GM12878 (cell line): Measurements from ENCODE around the gene TRPM8. TPM values are rescaled to one million over a fixed set of nuclear protein-coding genes. Genes with fewer than 3 reads are reported as not detected.

Experiments used
- ATAC-seq: fragments of 200-7000 bp; cut with Tn5 transposase; 3 replicates; pipeline ENCODE4 v1.9.1; 2020; ENCODE audit warnings: mild to moderate bottlenecking, moderate library complexity
- Bru-seq: library from RNA; stranded (reverse); fragments of 400-500 nt; gene quantifications from one replicate; lab custom pipeline; 2021; lab: Mats Ljungman, UMichigan
- BruChase-seq, 2 experiments: library from RNA; stranded (reverse); fragments of 400-500 nt; gene quantifications; one replicate each; lab custom pipeline; 2021; lab: Mats Ljungman, UMichigan
- BruUV-seq: library from RNA; stranded (reverse); fragments of 400-500 nt; replicated peaks from 2 replicates; lab custom pipeline; 2021; lab: Mats Ljungman, UMichigan
- CTCF ChIA-PET: fragments of 300-600 bp; sonication (Branson Sonifier 250); formaldehyde crosslinking; extraction: SDS; loops from one replicate; lab custom pipeline; 2021; ENCODE audit warnings: inconsistent platforms; lab: Yijun Ruan, JAX
- POLR2A ChIA-PET: fragments of 350-600 bp; formaldehyde crosslinking; extraction: SDS; loops from one replicate; lab custom pipeline; 2021; ENCODE audit warnings: inconsistent platforms; lab: Charles Lee
- RAD21 ChIA-PET: fragments of 300-600 bp; sonication (Branson Sonifier 250); formaldehyde crosslinking; loops from one replicate; lab custom pipeline; 2023; ENCODE audit warnings: antibody characterized with exemption; ENCODE audit not compliant: unreplicated experiment; lab: Charles Lee
- SMC1A ChIA-PET: fragments of 300-600 bp; sonication (Branson Sonifier 250); formaldehyde crosslinking; loops from one replicate; lab custom pipeline; 2023; ENCODE audit not compliant: unreplicated experiment, uncharacterized antibody; lab: Charles Lee
- DNase-seq: peaks from one replicate; pipeline ENCODE4 v3.0.0-alpha.2; 2011; ENCODE audit warnings: low read depth, low spot score
- FAIRE-seq: peaks from 3 replicates; lab custom pipeline; 2011; peaks lifted over from hg19 to GRCh38; lab: Jason Lieb, UNC
- H2AFZ ChIP-seq: 2 replicates; pipeline ENCODE4 v1.6.0; 2011; ENCODE audit warnings: low read depth, low read length, control low read depth; ENCODE audit not compliant: control insufficient read depth
- H3K27ac ChIP-seq: 2 replicates; pipeline ENCODE4 v1.5.1; 2011; ENCODE audit warnings: control low read depth; ENCODE audit not compliant: control insufficient read depth, insufficient read depth
- H3K27me3 ChIP-seq, 2 experiments: replicated peaks in 1 of 2; 2 replicates each; pipeline versions ENCODE4 v1.6.0 to v1.6.1; 2011; ENCODE audit warnings: low read length in 1 of 2; ENCODE audit not compliant: control insufficient read depth in 2 of 2, insufficient read depth in 2 of 2
- H3K36me3 ChIP-seq, 2 experiments: 2 replicates each; pipeline ENCODE4 v1.5.1; 2011; ENCODE audit warnings: low read length in 1 of 2; ENCODE audit not compliant: control insufficient read depth in 2 of 2, insufficient read depth in 2 of 2
- H3K4me1 ChIP-seq: 2 replicates; pipeline ENCODE4 v1.6.1; 2011; ENCODE audit warnings: mild to moderate bottlenecking, low read length, moderate library complexity, mixed read lengths; ENCODE audit not compliant: control insufficient read depth, insufficient read depth
- H3K4me2 ChIP-seq: 2 replicates; pipeline ENCODE4 v1.6.0; 2011; ENCODE audit warnings: control low read depth; ENCODE audit not compliant: control insufficient read depth, insufficient read depth
- H3K4me3 ChIP-seq: fragments of 200-600 bp; sonication (generic); 2 replicates; pipeline ENCODE4 v1.5.1; 2016
- H3K79me2 ChIP-seq: 2 replicates; pipeline ENCODE4 v1.6.0; 2011; ENCODE audit warnings: low read length; ENCODE audit not compliant: control insufficient read depth, insufficient read depth
- H3K9ac ChIP-seq: 2 replicates; pipeline ENCODE4 v1.8.0; 2011; ENCODE audit warnings: low read length, control low read depth, mixed read lengths; ENCODE audit not compliant: control insufficient read depth, insufficient read depth
- H3K9me3 ChIP-seq: replicated peaks from 3 replicates; pipeline ENCODE4 v1.5.1; 2011; ENCODE audit warnings: mild to moderate bottlenecking, low read length; ENCODE audit not compliant: control insufficient read depth, insufficient read depth
- H4K20me1 ChIP-seq: 2 replicates; pipeline ENCODE4 v1.6.0; 2011; ENCODE audit not compliant: control insufficient read depth, insufficient read depth
- ATF3 ChIP-seq: IDR thresholded peaks from 2 replicates; pipeline ENCODE4 v1.6.1; 2011; ENCODE audit warnings: low read depth, mild to moderate bottlenecking, low read length, moderate library complexity, borderline replicate concordance; ENCODE audit errors: extremely low read depth
- CHD1 ChIP-seq: IDR thresholded peaks from 2 replicates; pipeline ENCODE4 v1.6.1; 2012; ENCODE audit warnings: low read depth, low read length, improper control_type of control experiment
- E2F8 ChIP-seq: fragments of 450-650 bp; IDR thresholded peaks from 2 replicates; pipeline ENCODE4 v1.6.1; 2018; ENCODE audit warnings: mild to moderate bottlenecking, low read depth, moderate library complexity; ENCODE audit not compliant: partially characterized antibody
- EP300 ChIP-seq, 2 experiments: fragments of 150-350 bp in 1 of 2; IDR thresholded peaks; 2 replicates each; pipeline ENCODE4 v1.6.1; 2011 to 2012; ENCODE audit warnings: low read depth in 2 of 2, low read length in 2 of 2, borderline replicate concordance in 1 of 2, improper control_type of control experiment in 1 of 2, inconsistent platforms in 1 of 2; ENCODE audit not compliant: control insufficient read depth in 1 of 2
- GABPA ChIP-seq: IDR thresholded peaks from 2 replicates; pipeline ENCODE4 v1.6.1; 2014; ENCODE audit warnings: antibody characterized with exemption, low read depth, mild to moderate bottlenecking, inconsistent platforms
- HDAC2 ChIP-seq: fragments of 200-600 bp; sonication (generic); IDR thresholded peaks from 2 replicates; pipeline ENCODE4 v1.6.1; 2017
- IKZF2 ChIP-seq, 2 experiments: fragments of 450-650 bp; IDR thresholded peaks; 2 replicates each; pipeline ENCODE4 v1.6.1; 2017; ENCODE audit warnings: mild to moderate bottlenecking in 2 of 2, moderate library complexity in 2 of 2
- KAT2A ChIP-seq: conservative IDR thresholded peaks from 2 replicates; pipeline ENCODE4 v1.6.1; 2011; ENCODE audit warnings: low read depth, low read length; ENCODE audit not compliant: control insufficient read depth
- SIN3A ChIP-seq: IDR thresholded peaks from 2 replicates; pipeline ENCODE4 v1.6.1; 2012; ENCODE audit warnings: low read depth, low read length, improper control_type of control experiment
- SREBF1 ChIP-seq: IDR thresholded peaks from 2 replicates; pipeline ENCODE4 v1.6.1; 2012; ENCODE audit warnings: mild to moderate bottlenecking, low read length
- SREBF2 ChIP-seq: IDR thresholded peaks from 2 replicates; pipeline ENCODE4 v1.6.1; 2012; ENCODE audit warnings: mild to moderate bottlenecking, low read length
- USF2 ChIP-seq: IDR thresholded peaks from 2 replicates; pipeline ENCODE4 v1.6.1; 2011; ENCODE audit warnings: low read depth, low read length, improper control_type of control experiment, borderline replicate concordance
- ZBTB33 ChIP-seq: fragments of 450-650 bp; IDR thresholded peaks from 2 replicates; pipeline ENCODE4 v1.6.1; 2017; ENCODE audit warnings: mild to moderate bottlenecking
- ZNF217 ChIP-seq: fragments of 450-650 bp; IDR thresholded peaks from 2 replicates; pipeline ENCODE4 v1.6.1; 2017; ENCODE audit warnings: antibody characterized with exemption, mild to moderate bottlenecking
- WGBS: methylation state at CpG from one replicate; pipeline ENCODE4 v1.1.6; 2016; ENCODE audit warnings: low lambda C conversion rate; ENCODE audit not compliant: insufficient replicate concordance, insufficient coverage; ENCODE audit errors: missing lambda C conversion rate; 5-methylcytosine and 5-hydroxymethylcytosine counted together
- in situ Hi-C: fragments of 300-500 bp; cut with MboI; formaldehyde crosslinking; loops from 9 replicates; pipeline ENCODE4 v1.14.3; 2018; ENCODE audit warnings: mixed read lengths
- intact Hi-C: fragments of 100-400 bp; cut with micrococcal nuclease; formaldehyde crosslinking; loops from one replicate; pipeline ENCODE4 v1.14.2; 2022; ENCODE audit not compliant: unreplicated experiment
- long read RNA-seq, 2 experiments: library from polyadenylated mRNA; unstranded; transcript quantifications; one replicate each; pipeline ENCODE4 v2.0.0, GENCODE V29; 2019 to 2020
- polyA minus RNA-seq, 3 experiments: library from RNA; depleted of rRNA, polyadenylated mRNA; stranded (reverse); fragments of >200 nt; gene quantifications; 2 replicates each; pipeline ENCODE4 v1.2.3, GENCODE V29; 2011
- polyA plus RNA-seq, 11 experiments: library from polyadenylated mRNA; depleted of rRNA in 4 of 11; unstranded in 6 of 11; stranded (reverse) in 5 of 11; fragments of >200 nt; fragmentation: Nextera tagmentation in 4 of 11; fragmentation: Illumina TruSeq in 1 of 11; extraction: Ambion mirVana in 4 of 11; extraction: Trizol in 1 of 11; gene quantifications; 1 replicate in 1 of 11; 2 replicates in 10 of 11; pipeline versions ENCODE4 v1.2.1 to v1.2.3, GENCODE V29; 2011 to 2016; ENCODE audit warnings: inconsistent platforms in 2 of 11, missing spikeins in 2 of 11, low read depth in 1 of 11
- total RNA-seq, 4 experiments: library from RNA; depleted of rRNA in 3 of 4; stranded (reverse); fragments of >200 nt in 3 of 4; fragmentation: Illumina TruSeq in 1 of 4; extraction: Trizol in 1 of 4; gene quantifications; 2 replicates each; pipeline versions ENCODE4 v1.2.1 to v1.2.3, GENCODE V29; 2013 to 2021

TRPM8 gene
- 2.3 and 3.5 TPM in 2 replicates for total RNA-seq (2013; cell fraction: nucleolus; rRNA removed)
- total RNA-seq (2014; rRNA removed) (not detected in 2 replicates), total RNA-seq (2014; rRNA removed; fragmentation: Illumina TruSeq; extraction: Trizol) (not detected in 2 replicates), total RNA-seq (2021) (not detected in 2 replicates), polyA plus RNA-seq (2011; rRNA removed) (3.9 and 5.5 TPM in 2 replicates), polyA plus RNA-seq (2014; fragmentation: Illumina TruSeq; extraction: Trizol) (not detected in 2 replicates), polyA plus RNA-seq (2014; fragmentation: Nextera tagmentation; extraction: Ambion mirVana) (not detected), polyA plus RNA-seq (2014; rRNA removed) (0.04 TPM in 1 of 2 replicates, not detected in the other), polyA plus RNA-seq (2016; fragmentation: Nextera tagmentation; extraction: Ambion mirVana) (not detected), polyA minus RNA-seq (2011; rRNA and poly(A)+ RNA removed) (6.1 and 7.3 TPM in 2 replicates), Bru-seq, nascent RNA (percentile 4 among the genes with signal in this experiment), BruChase-seq, experiment 1, labeled RNA remaining after a 6-hour chase (percentile 3 among the genes with signal in this experiment), BruChase-seq, experiment 2, labeled RNA remaining after a 2-hour chase (percentile 4 among the genes with signal in this experiment)
- polyA plus RNA-seq (2011; ENCODE audit: low read depth): not detected
- 5.4 and 7.1 TPM in 2 replicates for polyA plus RNA-seq (2011; cell fraction: cytosol; rRNA removed)
- polyA plus RNA-seq (2011; cell fraction: nucleus; rRNA removed): 4.8 and 8.8 TPM in 2 replicates
- 0.04 TPM in 1 of 2 replicates, not detected in the other for polyA plus RNA-seq (2012)
- 2.2 and 2.5 TPM in 2 replicates for polyA minus RNA-seq (2011; cell fraction: cytosol; rRNA and poly(A)+ RNA removed)
- polyA minus RNA-seq (2011; cell fraction: nucleus; rRNA and poly(A)+ RNA removed): 3.5 and 9.1 TPM in 2 replicates
- long read RNA-seq, experiment 1, partial matches to known transcripts: 1 of 3 reads
- long read RNA-seq, experiment 1, other reads (novel, unspliced or antisense): 2 of 3 reads
- long read RNA-seq, experiment 2, partial matches to known transcripts: 0 of 1 reads
- long read RNA-seq, experiment 2, other reads (novel, unspliced or antisense): 1 of 1 reads

- in situ Hi-C loops: no loop called here
- CTCF ChIA-PET: interaction anchor here (1.7 kb wide), 1 partner anchor 11 kb away, joined by 5 read pairs; no protein-coding TSS in a partner anchor
- Histone ChIP-seq H3K4me3 (no peak within 1 kb of the TSS), H3K79me2 (no peaks in the 10 kb centered on the region), H3K4me2 (no peak within 1 kb of the TSS), H3K9ac (no peak within 1 kb of the TSS), H3K27ac (no peak within 1 kb of the TSS), H3K9me3 (no peaks in the 10 kb centered on the region), H3K27me3 (no peaks in the 10 kb centered on the region), H3K4me1 (no peaks in the 10 kb centered on the region), H2AFZ (no peak within 1 kb of the TSS), H4K20me1 (no peaks in the 10 kb centered on the region), H3K36me3 (no peaks in the 10 kb centered on the region)
- BruUV-seq: no TSS peak
- POLR2A ChIA-PET: no interaction called here
- ATAC-seq (no peak), FAIRE-seq (no peak), DNase-seq (no peak)
- RAD21 ChIA-PET: no interaction called here
- SMC1A ChIA-PET: interaction anchor here (0.6 to 1.0 kb wide), 2 partner anchors 14 to 24 kb away, joined by 3 read pairs; no protein-coding TSS in a partner anchor
- intact Hi-C loops: no loop called here
- WGBS: 2% methylated on average over 5 of the region's 5 CpGs
- TF ChIP-seq SREBF1 (no peak), IKZF2 (IDR thresholded peaks at IDR 0.05) (no peak), E2F8 (no peak), SIN3A (no peak), KAT2A (no peak), GABPA (no peak), HDAC2 (no peak), CHD1 (no peak), ATF3 (no peak), EP300 (IDR thresholded peaks at IDR 0.05; ENCODE audit: borderline replicate concordance in 1 of 2, control insufficient read depth in 1 of 2, low read depth in 2 of 2, low read length in 2 of 2) (no peak), ZNF217 (no peak), ZBTB33 (no peak), USF2 (no peak), SREBF2 (no peak)
Observed at GRCh38 chr2:233917116-233917515, at the start of gene TRPM8. TSS of gene TRPM8 (plus strand) at chr2:233917373. CDS start at chr2:233926538, 9,165 bp downstream.
